ENCODE results near the gene TULP4. TPM values are rescaled to one million over a fixed set of nuclear protein-coding genes. Genes with fewer than 3 reads are reported as not detected.

TULP4 gene
- total and polyA plus RNA-seq, 2 donors (not counting 1 experiment from before 2014, with no cell fraction given) = 12.0 to 90.0 TPM

DNA sequence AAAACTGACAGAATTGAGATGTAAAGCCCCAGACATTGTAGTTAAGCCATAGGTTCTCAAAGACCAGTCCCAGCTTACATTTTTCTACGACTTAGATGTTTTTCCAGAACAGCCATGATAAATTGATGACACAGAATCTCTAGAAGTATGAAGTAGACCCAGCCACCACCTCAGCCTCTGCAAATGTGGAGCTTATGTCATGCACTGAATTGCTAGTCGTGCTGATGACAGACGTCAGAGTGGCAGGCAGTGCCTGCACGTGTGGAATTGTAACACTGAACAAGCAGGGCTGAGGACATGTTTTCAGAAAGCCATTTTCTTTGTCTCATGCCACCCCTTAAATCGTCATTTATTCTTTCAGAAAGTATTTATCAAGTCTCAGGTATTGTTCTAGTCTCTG lies 175.2 kb downstream of the TULP4 start:
- H3K4me1 ChIP-seq (ENCODE audit: control insufficient read depth in 2 of 2, insufficient read depth in 2 of 2, low read length in 2 of 2) = no peaks in the 10 kb centered on the region
- no peaks in the 10 kb centered on the region for H3K79me2 ChIP-seq (ENCODE audit: control insufficient read depth, insufficient read depth, low read length)
- no peak overlapping the region for H3K4me2 ChIP-seq (replicated peaks; ENCODE audit: low read depth, low read length, poor library complexity, severe bottlenecking)
- no peaks in the 10 kb centered on the region for H3K27me3 Mint-ChIP-seq
- H3K36me3 ChIP-seq (replicated peaks in 1 of 2; ENCODE audit: control extremely low read depth in 1 of 2, control insufficient read depth in 1 of 2, extremely low read depth in 1 of 2, insufficient read depth in 2 of 2, low read length in 1 of 2) = peaks cover 0 to 24% of the 10 kb centered on the region in 2 experiments
- H4K20me1 ChIP-seq (ENCODE audit: control insufficient read depth, insufficient read depth, low read length, poor library complexity, severe bottlenecking) = no peaks in the 10 kb centered on the region
- H3K4me1 Mint-ChIP-seq = no peaks in the 10 kb centered on the region
- no peak overlapping the region for H3K27ac ChIP-seq (ENCODE audit: low read length in 2 of 2)
- intact Hi-C loops (cut with micrococcal nuclease) = no loop called here
- H3K9me3 Mint-ChIP-seq (ENCODE audit: insufficient read depth) = no peaks in the 10 kb centered on the region
- TF ChIP-seq, protein P1, sequence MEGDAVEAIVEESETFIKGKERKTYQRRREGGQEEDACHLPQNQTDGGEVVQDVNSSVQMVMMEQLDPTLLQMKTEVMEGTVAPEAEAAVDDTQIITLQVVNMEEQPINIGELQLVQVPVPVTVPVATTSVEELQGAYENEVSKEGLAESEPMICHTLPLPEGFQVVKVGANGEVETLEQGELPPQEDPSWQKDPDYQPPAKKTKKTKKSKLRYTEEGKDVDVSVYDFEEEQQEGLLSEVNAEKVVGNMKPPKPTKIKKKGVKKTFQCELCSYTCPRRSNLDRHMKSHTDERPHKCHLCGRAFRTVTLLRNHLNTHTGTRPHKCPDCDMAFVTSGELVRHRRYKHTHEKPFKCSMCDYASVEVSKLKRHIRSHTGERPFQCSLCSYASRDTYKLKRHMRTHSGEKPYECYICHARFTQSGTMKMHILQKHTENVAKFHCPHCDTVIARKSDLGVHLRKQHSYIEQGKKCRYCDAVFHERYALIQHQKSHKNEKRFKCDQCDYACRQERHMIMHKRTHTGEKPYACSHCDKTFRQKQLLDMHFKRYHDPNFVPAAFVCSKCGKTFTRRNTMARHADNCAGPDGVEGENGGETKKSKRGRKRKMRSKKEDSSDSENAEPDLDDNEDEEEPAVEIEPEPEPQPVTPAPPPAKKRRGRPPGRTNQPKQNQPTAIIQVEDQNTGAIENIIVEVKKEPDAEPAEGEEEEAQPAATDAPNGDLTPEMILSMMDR (IDR thresholded peaks at IDR 0.05) = no peak
- no peaks in the 10 kb centered on the region for H3K27me3 ChIP-seq (replicated peaks in 1 of 4; ENCODE audit: control extremely low read depth in 1 of 4, control insufficient read depth in 3 of 4, insufficient read depth in 4 of 4, low read length in 3 of 4)
- no peak overlapping the region for H3K9ac ChIP-seq (ENCODE audit: low read length)
- H2AFZ ChIP-seq (ENCODE audit: insufficient read depth, low read depth, low read length, poor library complexity, severe bottlenecking) = no peak overlapping the region
- ChIA-PET POLR2A (interaction anchor here (0.6 kb wide), 1 partner anchor 48 kb away, joined by 5 read pairs; no protein-coding TSS in a partner anchor), CTCF (no interaction called here)
- DNase-seq = no peak
- whole genome bisulfite sequencing (ENCODE audit: insufficient coverage) = 96% methylated on average over 4 of the region's 5 CpGs
- no peaks in the 10 kb centered on the region for H3K9me3 ChIP-seq (ENCODE audit: control extremely low read depth in 1 of 3, control insufficient read depth in 2 of 3, insufficient read depth in 1 of 3, low read length in 2 of 3)
- no peak overlapping the region for H3K4me3 Mint-ChIP-seq
- H3K4me3 ChIP-seq (ENCODE audit: control extremely low read depth in 1 of 5, extremely low read depth in 1 of 5, insufficient read depth in 1 of 5, low read depth in 2 of 5, low read length in 4 of 5) = no peak overlapping the region
- no peak overlapping the region for H3K27ac Mint-ChIP-seq
- ATAC-seq (ENCODE audit: low read depth) = no peak

DNA sequence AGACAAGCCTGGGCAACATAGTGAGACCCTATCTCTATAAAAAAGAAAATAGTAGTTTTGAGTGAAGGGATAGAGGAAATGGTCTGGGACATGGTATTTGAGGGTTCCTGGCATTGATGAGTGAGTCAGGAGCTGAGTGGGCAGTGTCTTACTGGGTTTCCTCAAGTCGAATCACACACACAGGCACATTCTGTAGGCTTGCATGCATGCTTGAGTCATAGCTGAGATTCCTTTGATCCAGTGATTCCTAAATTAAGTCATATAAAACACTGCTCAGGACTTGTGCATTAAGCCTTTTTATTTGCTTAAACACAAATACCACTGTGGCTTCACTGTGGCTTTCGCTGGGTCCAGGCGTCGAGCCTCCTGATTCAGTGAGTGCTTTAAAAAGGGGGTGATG lies 175.8 kb downstream of the TULP4 start:
- Histone ChIP-seq H3K79me2 (ENCODE audit: control insufficient read depth, insufficient read depth, low read length) (no peaks in the 10 kb centered on the region), H3K9ac (ENCODE audit: low read length) (no peak overlapping the region), H3K4me2 (replicated peaks; ENCODE audit: low read depth, low read length, poor library complexity, severe bottlenecking) (no peak overlapping the region), H3K36me3 (replicated peaks in 1 of 2; ENCODE audit: control extremely low read depth in 1 of 2, control insufficient read depth in 1 of 2, extremely low read depth in 1 of 2, insufficient read depth in 2 of 2, low read length in 1 of 2) (peaks cover 0 to 24% of the 10 kb centered on the region in 2 experiments), H4K20me1 (ENCODE audit: control insufficient read depth, insufficient read depth, low read length, poor library complexity, severe bottlenecking) (no peaks in the 10 kb centered on the region), H3K4me1 (ENCODE audit: control insufficient read depth in 2 of 2, insufficient read depth in 2 of 2, low read length in 2 of 2) (no peaks in the 10 kb centered on the region), H3K27ac (ENCODE audit: low read length in 2 of 2) (no peak overlapping the region), H2AFZ (ENCODE audit: insufficient read depth, low read depth, low read length, poor library complexity, severe bottlenecking) (no peak overlapping the region), H3K9me3 (ENCODE audit: control extremely low read depth in 1 of 3, control insufficient read depth in 2 of 3, insufficient read depth in 1 of 3, low read length in 2 of 3) (no peaks in the 10 kb centered on the region), H3K4me3 (ENCODE audit: control extremely low read depth in 1 of 5, extremely low read depth in 1 of 5, insufficient read depth in 1 of 5, low read depth in 2 of 5, low read length in 4 of 5) (no peak overlapping the region), H3K27me3 (replicated peaks in 1 of 4; ENCODE audit: control extremely low read depth in 1 of 4, control insufficient read depth in 3 of 4, insufficient read depth in 4 of 4, low read length in 3 of 4) (no peaks in the 10 kb centered on the region)
- Mint-ChIP-seq H3K27ac (no peak overlapping the region), H3K4me3 (no peak overlapping the region), H3K27me3 (no peaks in the 10 kb centered on the region), H3K9me3 (ENCODE audit: insufficient read depth) (no peaks in the 10 kb centered on the region), H3K4me1 (no peaks in the 10 kb centered on the region)
- no peak for DNase-seq
- POLR2A ChIA-PET = interaction anchor here (0.6 kb wide), 1 partner anchor 49 kb away, joined by 5 read pairs; no protein-coding TSS in a partner anchor
- WGBS (ENCODE audit: insufficient coverage) = 88% methylated on average over 1 of the region's 4 CpGs
- intact Hi-C loops (cut with micrococcal nuclease) = no loop called here
- no peak for TF ChIP-seq EZH2 (IDR thresholded peaks at IDR 0.05; ENCODE audit: borderline replicate concordance, insufficient read depth, low read depth, low read length, poor library complexity, severe bottlenecking)
- TF ChIP-seq, protein P1 (IDR thresholded peaks at IDR 0.05) = no peak
- ATAC-seq (ENCODE audit: low read depth) = no peak
- CTCF ChIA-PET = no interaction called here
